NCI-H2107 (cell line): Measurements from ENCODE around the gene MAGI2.

Experiments
- DNase-seq: peaks from one replicate; lab custom pipeline; 2025; lab: John Stamatoyannopoulos, UW

The MAGI2 gene

DNA sequence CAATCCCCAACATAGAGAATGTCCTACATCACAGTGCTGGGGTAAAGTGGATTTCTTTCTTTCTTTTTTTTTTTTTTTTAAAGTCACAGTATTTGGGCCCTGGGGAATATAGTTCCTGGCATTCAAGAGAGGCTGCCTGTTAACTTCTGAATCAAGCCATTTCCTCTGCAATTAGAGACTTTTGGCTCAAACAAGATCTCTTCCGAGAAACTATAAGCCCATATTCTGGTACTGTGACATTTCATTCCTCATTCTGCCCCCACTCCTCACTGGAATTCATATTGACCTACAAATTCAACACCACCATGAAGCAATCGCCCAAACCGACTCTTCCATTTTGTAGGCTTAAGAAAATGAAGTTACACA lies 1467.5 kb downstream of the MAGI2 start:
- no peak for DNase-seq

DNA sequence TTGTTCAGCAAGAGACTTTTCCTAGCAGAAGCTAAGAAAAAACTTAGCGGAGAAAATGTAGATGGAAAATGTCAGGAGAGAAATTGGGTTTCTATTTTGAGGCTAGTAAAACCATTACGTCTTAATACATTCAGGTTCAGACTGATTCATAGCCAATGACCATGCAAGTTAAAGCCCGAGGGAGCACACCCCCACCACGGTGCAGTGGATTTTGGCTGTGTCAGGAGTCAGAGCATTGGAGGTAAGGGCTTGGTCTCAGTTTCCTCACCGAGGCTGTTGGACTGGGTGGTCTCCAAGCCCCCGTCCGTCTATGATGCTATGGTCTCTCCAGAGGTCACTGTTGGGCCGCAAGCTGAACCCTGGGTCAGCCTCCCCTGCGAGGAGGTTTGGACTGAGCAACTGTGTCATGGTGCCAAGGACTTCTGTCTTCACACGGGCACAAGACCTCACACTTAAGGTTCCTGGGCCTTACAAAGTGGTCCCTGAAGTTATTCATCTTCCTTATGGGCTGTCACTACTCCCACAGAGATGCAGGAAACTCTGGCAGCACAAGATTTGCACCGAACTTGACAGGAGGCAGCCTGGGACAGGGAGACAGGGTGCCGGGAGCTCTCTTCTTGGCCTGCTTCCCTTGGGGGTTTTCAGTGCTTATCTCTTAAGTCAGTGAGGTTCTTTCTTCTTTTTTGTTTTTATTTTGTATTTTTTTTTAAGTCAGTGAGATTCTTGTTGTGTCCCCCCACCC lies 1468.1 kb downstream of the MAGI2 start:
- DNase-seq: no peak

DNA sequence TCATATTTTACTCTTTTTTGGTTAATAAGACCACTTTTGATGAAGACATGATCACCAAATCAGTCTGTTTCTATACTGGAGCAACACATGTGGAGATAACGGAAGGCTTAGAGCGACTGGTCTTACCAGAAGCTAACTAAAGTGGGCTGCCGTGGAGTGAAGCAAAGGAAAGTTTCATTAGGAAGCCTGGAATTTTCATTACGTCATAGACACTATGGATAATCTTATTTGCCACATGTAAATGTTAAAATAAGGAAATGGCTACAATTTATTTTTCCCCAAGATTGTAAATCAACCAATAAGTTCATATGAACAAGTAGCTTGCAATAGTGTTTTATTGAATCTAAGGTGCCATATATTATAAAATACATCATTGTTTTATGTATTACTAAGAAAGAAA lies 1469.5 kb downstream of the MAGI2 start:
- DNase-seq: no peak

DNA sequence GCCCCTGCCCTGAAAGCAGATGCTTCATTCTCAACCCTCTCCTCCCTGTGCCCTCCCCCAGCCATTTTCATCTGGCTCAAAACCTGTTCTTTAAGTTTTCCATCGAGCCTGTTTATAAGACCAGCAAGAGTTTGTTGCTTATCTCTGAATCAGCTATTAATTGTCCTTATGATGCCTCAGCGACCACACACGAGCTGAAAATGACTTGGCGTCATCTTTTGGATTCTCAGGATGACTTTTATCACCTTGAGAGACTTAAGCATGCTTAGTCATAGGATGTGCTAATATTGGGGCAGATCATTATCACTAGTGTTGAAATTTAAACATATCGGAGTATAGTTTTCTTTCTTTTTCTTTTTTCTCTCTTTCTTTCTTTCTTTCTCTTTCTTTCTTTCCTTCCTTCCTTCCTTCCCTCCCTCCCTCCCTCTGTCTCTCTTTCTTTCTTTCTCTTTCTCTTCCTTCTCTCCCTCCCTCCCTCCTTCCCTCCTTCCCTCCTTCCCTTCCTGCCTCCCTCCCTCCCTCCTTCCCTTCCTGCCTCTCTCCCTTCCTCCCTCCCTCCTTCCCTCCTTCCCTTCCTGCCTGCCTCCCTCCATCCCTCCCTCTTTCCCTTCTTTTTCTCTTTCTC lies 1470.4 kb downstream of the MAGI2 start:
- DNase-seq: no peak

DNA sequence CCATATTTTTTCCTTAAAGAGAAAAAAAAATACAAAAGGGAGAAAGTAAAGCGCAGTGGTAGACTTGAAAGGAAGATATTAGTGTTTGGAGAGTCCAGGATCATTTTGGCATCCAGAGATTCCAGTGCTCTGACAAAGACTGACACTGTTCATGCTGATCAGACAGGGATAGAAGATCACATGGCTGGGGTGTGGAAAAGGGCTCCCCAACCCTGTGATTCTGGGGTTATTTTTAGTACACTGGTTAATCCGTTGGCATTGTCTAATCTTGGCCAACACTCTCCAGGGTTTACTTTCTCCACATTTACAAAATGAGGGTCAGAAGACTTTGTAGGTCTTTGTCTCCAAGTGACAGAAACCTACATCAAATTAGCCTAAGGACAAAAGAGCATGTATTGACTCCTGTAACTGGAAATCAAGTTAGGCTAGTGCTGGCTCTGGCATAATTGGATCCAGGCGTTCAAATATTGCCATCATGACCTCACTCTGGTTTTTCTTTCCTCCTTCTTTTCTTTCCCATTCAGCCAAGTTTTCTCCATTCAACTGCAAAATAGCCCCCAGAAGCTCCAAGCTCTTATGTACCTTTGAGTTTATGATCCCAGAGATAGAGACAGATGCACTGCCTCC lies 1473.3 kb downstream of the MAGI2 start:
- no peak for DNase-seq

DNA sequence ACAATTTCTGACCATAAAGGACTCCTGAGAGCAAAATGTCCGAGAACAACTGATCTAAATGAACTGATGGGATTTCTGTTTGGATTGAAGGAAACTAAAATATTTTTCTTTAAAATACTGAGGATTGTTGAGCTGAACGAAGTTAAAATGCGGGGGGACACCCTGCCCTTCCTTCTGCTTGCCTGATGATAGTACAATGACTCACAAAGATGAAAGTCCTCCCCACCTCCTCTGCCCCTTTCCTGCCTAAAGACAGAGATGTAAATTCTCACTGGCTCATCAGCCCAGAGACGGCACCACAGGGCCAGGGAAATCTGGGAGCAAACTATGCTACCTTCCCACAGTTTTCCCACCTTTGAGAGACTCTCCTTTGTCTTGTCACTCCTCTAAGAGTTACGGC lies 1474.2 kb downstream of the MAGI2 start:
- no peak for DNase-seq

DNA sequence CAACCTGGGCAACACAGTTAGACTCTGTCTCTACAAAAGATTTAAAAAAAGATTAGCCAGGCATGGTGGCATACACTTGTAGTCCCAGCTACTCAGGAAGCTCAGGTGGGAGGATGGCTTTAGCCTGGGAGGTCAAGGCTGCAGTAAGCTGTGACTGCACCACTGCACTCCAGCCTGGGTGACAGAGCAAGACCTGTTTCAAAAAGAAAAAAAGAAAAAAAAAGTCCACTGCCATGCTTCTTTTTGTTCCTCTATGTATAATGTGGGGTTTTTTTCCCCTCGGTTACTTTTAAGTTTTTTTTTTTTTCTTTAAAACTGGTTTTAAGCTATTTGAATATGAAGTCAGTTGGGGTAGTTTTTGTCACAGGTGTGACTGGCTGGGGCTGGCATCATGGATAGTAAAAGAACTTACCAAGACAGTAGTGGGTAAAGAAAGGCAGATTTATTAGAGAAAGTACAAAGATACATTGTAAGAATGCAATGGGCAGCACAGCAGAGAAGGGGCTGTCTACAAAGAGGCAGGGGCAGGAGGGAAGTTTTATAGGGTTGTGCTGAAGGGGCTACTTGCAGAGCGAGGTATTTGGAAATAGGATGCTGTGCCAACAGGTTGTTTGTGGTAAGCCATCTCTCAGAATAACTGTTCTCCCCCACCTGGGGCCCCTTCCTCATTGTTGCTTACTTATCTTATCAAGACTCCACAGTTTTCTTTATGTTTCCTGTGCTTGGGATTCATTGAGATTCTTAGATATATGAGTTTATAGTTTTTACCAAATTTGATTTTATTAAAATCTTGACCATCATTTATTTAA lies 1477.6 kb downstream of the MAGI2 start:
- no peak for DNase-seq

DNA sequence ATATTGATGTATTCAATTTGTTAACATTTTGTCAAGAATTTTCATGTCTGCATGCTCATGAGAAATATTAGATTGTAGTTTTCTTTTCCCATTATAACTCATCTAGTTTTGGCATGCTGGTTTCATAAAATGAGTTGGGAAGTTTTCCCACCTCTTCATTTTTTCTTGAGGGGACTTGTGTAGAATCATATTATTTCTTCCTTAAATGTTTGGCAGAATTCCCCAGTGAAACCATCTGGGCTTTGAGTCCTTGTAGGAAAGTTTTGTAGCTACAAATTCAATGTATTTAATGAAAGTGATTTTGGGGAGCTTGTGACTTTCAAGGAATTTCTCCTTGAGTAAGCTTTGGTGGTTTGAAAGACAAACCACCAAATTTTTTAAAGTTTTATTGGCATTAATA lies 1481.7 kb downstream of the MAGI2 start:
- no peak for DNase-seq

DNA sequence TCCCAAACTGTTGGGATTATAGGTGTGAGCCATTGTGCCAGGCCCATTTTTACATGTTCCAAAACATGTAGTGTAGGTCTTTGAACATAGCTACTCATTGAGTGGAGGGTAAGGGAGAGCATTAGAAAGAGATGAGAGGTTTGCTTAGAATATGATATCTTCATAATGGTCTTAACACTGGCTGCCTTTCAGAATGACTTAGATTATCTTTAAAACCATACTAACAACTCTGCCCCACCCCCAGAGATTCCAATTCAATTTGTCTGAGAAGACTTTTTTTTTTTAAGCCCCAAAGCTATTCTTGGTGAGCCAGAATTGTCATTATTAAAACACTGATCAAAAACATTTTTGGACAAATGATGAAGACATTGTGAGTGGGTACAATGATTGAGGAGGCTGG lies 1486.0 kb downstream of the MAGI2 start:
- no peak for DNase-seq
